Stimulated activated CD4-positive, alpha-beta T cell treated with anti-CD3 and anti-CD28 coated beads, TNF-alpha, amount 100 ng/mL, for 24 hours (primary cell): ENCODE measurements around the gene SH2D3A.
"Not testable (repeated sequence)": the region's sequence is repeated elsewhere in the genome, so short reads cannot be mapped to it uniquely, and the experiment has no call there.

Experiments
- DNase-seq, 3 experiments: peaks; one replicate each; pipeline ENCODE4 v3.0.0-alpha.2; 2020; ENCODE audit warnings: low read depth in 3 of 3

Gene SH2D3A

GRCh38 chr19:6790194-6791128, 23.2 kb upstream of the SH2D3A start:
- no peak for DNase-seq

DNA sequence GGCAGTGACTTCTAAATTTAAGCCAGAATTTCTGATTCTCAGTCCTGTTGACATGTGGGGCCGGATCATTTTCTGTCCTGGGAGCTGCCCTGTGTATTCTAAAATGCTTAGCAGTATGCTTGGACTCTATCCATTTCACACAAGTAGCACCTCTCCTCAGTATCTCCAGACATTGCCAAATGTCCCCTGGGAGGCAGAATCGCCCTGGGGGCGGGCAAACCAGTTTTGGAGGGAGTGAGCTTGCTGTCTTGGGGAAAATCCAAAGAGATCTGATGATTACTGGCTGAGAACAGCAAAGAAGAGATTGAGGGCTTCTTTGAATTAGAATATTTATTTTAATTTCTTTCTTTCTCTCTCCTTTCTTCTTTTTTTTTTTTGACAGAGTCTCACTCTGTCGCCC, 21.7 kb upstream of the SH2D3A start:
- DNase-seq: no peak

- DNase-seq: no peak
These were observed 20.2 kb upstream of the SH2D3A start for GRCh38 chr19:6787393-6787792.

GRCh38 chr19:6779206-6779605, 12.0 kb upstream of the SH2D3A start:
- DNase-seq: no peak

DNA sequence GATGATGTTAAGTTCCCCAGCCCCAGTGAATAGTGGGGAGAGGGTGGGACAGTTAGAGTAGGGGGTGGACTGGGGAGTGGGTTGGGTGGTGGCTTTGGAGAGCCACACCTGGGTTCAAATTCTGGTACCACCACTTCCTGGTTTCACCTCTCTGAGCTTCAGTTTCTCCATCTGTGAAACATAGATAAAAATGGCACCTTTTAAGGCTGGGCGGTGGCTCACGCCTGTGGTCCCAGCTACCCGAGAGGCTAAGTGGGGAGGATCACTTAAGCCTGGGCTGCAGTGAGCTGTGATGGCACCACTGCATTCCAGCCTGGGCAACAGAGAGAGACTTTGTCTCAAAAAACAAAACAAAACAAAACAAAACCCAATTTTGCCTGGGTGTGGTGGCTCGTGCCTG, 11.2 kb upstream of the SH2D3A start:
- no peak for DNase-seq

DNA sequence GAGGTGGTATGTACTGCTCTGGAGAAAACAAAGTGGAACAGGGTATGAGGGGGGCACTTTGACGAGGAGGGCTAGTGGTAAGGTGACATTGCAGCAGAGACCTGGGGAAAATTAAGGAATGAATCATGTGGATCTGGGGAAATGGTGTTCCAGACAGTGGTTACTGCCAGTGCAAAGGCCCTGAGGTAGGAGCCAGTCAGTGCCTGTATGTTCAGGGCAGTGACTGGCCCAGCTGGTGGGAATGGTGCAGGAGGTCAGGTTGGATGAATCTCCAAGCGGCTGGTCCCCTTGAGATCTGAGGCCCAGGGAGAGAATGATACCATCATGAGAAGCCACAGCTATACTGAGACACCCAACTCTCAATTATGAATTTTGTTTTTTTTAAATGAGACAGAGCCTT, 10.2 kb upstream of the SH2D3A start:
- DNase-seq: no peak

- no peak for DNase-seq
These were observed 9.8 kb upstream of the SH2D3A start for GRCh38 chr19:6776999-6777398.

DNA sequence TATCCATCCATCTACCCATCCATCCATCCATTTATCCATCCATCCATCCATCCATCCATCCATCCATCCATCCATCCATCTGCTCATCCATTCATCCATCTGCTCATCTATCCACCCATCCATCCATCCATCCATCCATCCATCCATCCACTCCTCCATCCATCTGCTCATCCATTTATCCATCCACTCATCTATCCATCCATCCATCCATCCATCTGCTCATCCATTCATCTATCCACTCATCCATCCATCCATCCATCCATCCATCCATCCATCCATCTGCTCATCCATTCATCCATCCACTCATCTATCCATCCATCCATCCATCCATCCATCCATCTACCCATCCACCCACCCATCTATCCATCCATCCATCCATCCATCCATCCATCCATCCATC, 8.8 kb upstream of the SH2D3A start:
- not testable (repeated sequence) for DNase-seq

GRCh38 chr19:6774821-6775707, 7.8 kb upstream of the SH2D3A start:
- no peak for DNase-seq

DNA sequence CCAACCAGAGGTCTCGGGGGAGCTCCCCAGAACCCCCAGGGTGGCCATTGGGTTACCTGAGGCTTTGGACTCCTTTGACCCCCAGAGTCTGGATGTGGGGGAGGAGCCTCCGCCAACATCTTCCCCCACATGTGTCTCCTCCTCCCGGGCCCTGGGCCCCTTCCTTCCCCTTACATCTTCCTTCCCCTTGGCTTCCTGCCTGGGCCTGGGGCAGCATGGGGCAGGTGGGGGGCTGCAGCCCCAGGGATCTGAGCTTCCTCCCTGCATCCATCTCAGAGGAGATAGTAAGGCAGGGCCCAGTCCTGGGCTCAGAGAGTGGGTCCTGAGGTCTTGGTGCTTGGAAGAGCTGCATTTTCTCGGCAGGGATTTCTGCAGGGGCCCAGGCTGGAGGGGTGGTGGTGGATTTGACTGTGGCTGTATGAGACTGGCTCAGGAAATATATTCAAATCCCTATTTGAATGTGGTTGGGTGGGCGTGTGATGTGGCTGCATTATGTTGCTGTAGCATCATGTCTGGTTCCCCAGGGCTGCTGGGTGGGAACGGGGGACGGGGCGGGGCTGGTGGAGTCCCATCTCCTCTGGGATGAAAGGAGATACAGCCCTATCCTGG, 6.2 kb upstream of the SH2D3A start:
- DNase-seq: peak; percentile 11 to 65 (median 45)

DNA sequence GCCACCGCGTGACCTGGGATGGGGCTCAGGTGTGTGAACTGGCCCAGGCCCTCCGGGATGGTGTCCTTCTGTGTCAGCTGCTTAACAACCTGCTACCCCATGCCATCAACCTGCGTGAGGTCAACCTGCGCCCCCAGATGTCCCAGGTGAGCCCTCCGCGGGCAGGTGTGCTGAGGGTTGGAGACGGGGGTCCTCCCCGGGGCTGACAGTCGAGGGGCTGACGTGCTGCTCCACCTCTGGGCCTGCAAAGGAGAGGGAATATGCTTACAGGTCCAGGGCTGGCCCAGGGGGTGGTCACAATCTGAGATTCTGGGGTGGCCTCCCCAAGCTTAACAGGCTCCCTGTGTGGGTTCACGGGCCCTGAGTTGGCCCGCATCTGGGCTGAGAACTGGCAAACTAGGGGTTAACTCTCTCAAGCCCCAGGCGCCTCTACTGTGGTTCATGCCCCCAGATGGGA, 5.7 kb upstream of the SH2D3A start:
- no peak for DNase-seq

GRCh38 chr19:6772028-6772865, 5.0 kb upstream of the SH2D3A start, which contains the start of gene VAV1:
Gene VAV1, plus strand, starts transcription at chr19:6772708. Its CDS starts 100 bp downstream, at chr19:6772808.
- DNase-seq: peak; percentile 57 to 82 (median 62)

GRCh38 chr19:6771648-6772027, 4.4 kb upstream of the SH2D3A start:
- not testable (repeated sequence) for DNase-seq

GRCh38 chr19:6769006-6769619, 1.9 kb upstream of the SH2D3A start:
- DNase-seq: no peak

GRCh38 chr19:6768236-6768785, 1.1 kb upstream of the SH2D3A start:
- DNase-seq: no peak

DNA sequence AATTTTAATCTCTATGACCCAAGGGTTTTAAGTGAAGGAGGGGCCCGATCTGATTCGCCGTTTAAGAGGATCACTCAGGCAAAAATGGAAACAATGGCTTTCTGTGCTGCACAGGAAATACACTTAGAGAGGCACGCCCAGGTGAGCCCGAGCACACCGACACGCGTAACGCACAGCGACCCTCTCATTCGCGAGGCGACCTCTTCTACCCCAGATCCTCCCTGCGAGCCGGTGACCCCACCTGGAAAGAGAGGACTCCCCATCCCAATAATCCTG, 216 bp downstream of the SH2D3A start:
- peak in 1 of 3 experiments; percentile 24 for DNase-seq

DNA sequence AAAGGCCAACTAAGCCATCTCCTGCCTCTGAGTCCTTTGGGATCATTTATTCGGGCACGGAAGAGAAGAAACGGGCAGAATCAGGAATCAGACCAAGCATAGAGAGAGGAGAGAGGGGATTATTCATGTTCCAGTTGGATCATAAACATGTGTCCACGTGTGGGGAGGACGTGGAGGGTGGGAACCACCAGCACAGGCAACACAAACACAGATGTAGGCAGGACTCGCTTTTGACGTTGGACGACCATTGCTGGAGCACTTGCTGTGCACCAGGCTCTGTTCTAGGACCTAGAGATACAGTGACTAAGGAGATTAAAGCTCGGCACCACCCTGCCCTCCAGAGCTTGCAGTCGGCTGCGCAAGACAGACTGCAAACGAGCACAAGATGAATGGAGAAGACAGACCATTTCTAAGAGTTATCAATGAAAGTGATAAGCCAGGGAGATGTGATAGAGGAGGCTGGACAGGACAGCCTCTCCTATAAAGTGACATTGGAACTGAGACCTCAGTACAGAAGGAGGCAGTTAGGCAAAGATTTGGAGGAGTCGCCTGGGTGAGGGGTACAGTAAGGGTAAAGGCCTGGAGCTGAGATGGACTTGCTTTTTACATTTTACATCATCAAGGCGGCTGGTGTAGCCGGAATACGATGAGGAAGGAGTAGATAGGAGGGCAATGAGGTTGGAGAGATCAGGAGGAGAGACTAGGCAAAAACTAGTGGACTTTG, 716 bp downstream of the SH2D3A start:
- DNase-seq: no peak

- DNase-seq: no peak
These were observed 1.4 kb downstream of the SH2D3A start for GRCh38 chr19:6765738-6766356.

DNA sequence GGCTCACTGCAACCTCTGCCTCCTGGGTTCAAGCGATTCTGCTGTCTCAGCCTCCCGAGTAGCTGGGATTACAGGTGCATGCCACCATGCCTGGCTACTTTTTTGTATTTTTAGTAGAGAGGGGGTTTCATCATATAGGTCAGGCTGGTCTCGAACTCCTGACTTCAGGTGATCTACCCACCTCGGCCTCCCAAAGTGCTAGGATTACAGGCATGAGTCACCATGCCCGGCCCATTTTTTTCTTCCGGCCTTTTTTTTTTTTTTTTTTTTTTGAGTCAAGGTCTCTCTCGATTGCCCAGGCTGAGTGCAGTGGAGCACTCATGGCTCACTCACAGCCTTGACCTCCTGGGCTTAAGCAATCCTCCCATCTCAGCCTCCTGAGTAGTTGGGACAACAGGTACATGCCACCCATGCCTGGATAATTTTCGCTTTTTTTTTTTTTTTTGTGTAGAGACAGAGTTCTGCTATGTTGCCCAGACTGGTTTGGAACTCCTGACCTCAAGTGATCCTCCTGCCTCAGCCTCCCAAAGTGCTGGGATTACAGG, 4.9 kb downstream of the SH2D3A start:
- not testable (repeated sequence) for DNase-seq
